HL-60 (cell line): Measurements from ENCODE around the gene UCP2.

Source experiments
- DNase-seq, 2 experiments: peaks; one replicate each; pipeline ENCODE4 v3.0.0-alpha.2; 2010 to 2020; ENCODE audit warnings: low read depth in 1 of 2, low spot score in 1 of 2
- H3K27ac ChIP-seq: fragments of 250-450 bp; sonication (Bioruptor Pico); replicated peaks from 2 replicates; pipeline ENCODE4 v1.5.1; 2020; ENCODE audit warnings: mild to moderate bottlenecking, moderate library complexity
- H3K27me3 ChIP-seq: fragments of 250-450 bp; sonication (Bioruptor Pico); 2 replicates; pipeline ENCODE4 v1.5.1; 2021; ENCODE audit warnings: mild to moderate bottlenecking, moderate library complexity; ENCODE audit not compliant: insufficient read depth, poor library complexity, severe bottlenecking
- H3K4me3 ChIP-seq: replicated peaks from 2 replicates; pipeline ENCODE4 v1.5.1; 2011; ENCODE audit warnings: mild to moderate bottlenecking, control low read depth, low read length; ENCODE audit not compliant: insufficient read depth
- CTCF ChIP-seq: IDR thresholded peaks from one replicate; pipeline ENCODE4 v1.5.1; 2011; ENCODE audit warnings: low read length, control low read depth, inconsistent platforms; ENCODE audit not compliant: insufficient read depth
- GABPA ChIP-seq: IDR thresholded peaks from 2 replicates; pipeline ENCODE4 v1.6.1; 2012; ENCODE audit warnings: low read depth
- POLR2AphosphoS5 ChIP-seq: IDR thresholded peaks from 2 replicates; pipeline ENCODE4 v1.6.1; 2012; ENCODE audit warnings: low read depth
- REST ChIP-seq: IDR thresholded peaks from 2 replicates; pipeline ENCODE4 v1.6.1; 2012; ENCODE audit warnings: low read depth; ENCODE audit not compliant: insufficient replicate concordance
- SPI1 ChIP-seq: IDR thresholded peaks from 2 replicates; pipeline ENCODE4 v1.6.1; 2012; ENCODE audit warnings: low read depth, mild to moderate bottlenecking, borderline replicate concordance

UCP2 gene

GRCh38 chr11:74005721-74006517 is 23.3 kb upstream of the UCP2 start:
- Histone ChIP-seq H3K4me3 (no peak overlapping the region), H3K27ac (no peak overlapping the region), H3K27me3 (no peaks in the 10 kb centered on the region)
- TF ChIP-seq CTCF (no peak), GABPA (no peak), POLR2AphosphoS5 (no peak), SPI1 (no peak), REST (no peak)
- no peak for DNase-seq

GRCh38 chr11:74004759-74005615 is 22.3 kb upstream of the UCP2 start:
- no peak for TF ChIP-seq GABPA
- TF ChIP-seq SPI1, result no peak
- no peak for TF ChIP-seq POLR2AphosphoS5
- no peak for TF ChIP-seq REST
- no peak for TF ChIP-seq CTCF
- DNase-seq, result no peak
- H3K4me3 ChIP-seq, result no peak overlapping the region

GRCh38 chr11:74004046-74004695 is 21.5 kb upstream of the UCP2 start:
- Histone ChIP-seq H3K27ac (no peak overlapping the region), H3K27me3 (no peaks in the 10 kb centered on the region), H3K4me3 (no peak overlapping the region)
- no peak for TF ChIP-seq SPI1
- DNase-seq, result no peak

More at GRCh38 chr11:74004759-74005615, 22.3 kb upstream of the UCP2 start:
- Histone ChIP-seq H3K27me3 (no peaks in the 10 kb centered on the region), H3K27ac (no peak overlapping the region)

GRCh38 chr11:74002832-74003231 is 20.2 kb upstream of the UCP2 start:
- TF ChIP-seq SPI1, result no peak
- TF ChIP-seq REST, result no peak
- TF ChIP-seq CTCF, result no peak
- no peak for DNase-seq
- H3K27me3 ChIP-seq, result no peaks in the 10 kb centered on the region

More at GRCh38 chr11:74002832-74003231, 20.2 kb upstream of the UCP2 start:
- H3K4me3 ChIP-seq, result no peak overlapping the region
- no peak overlapping the region for H3K27ac ChIP-seq
